HG03457 (cell line): Measurements from ENCODE around the gene ORM2.
"Not testable (repeated sequence)": the region's sequence is repeated elsewhere in the genome, so short reads cannot be mapped to it uniquely, and the experiment has no call there.

Source experiments
- ATAC-seq: cut with Tn5 transposase; IDR thresholded peaks from one replicate; pipeline ENCODE4 v1.9.1; 2021; ENCODE audit warnings: moderate number of reproducible peaks; ENCODE audit not compliant: unreplicated experiment

The ORM2 gene

GRCh38 chr9:114329625-114330022 is at the start of gene ORM2:
TSS of gene ORM2 (plus strand) at chr9:114329869. CDS start at chr9:114329905, 36 bp downstream.
- not testable (repeated sequence) for ATAC-seq

DNA sequence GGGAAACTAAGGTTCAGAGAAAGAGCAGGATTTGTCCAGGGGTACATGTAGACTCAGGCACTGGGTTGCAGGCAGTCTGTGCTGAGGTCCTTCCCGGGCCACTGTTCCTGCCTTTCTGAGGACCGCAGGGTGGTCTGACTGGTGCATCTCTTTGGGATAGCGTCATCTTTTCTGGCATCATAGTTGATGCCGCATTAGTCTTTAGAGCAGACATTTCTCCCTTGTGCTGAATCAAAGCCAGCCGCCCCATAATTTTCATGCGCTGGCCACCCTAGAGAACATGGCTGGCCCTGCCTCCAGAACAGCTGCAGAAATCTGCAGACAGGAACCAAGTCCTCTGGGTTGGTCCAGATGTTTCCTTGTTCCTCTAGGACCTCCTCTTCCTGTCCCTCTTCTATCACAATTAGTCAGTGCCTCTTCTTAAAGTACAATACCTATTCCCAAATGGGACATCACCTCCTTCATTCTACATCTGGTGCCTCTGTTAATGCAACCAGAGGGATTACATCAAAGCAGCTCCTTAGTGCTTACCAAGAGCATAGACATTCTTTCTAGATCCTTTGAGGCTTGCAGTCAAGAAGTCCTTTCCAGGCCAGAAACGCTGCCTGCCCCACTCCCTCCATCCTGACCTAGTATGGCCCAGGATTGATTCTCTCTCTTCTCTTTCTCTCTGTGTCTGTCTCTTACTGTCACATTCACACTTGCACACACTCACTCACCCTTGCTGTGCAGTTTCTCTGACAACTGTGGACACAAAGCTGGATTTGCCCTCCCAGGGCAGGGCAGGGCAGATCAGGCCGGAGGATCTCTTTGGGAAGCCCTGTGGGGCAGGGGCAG is 48.8 kb upstream of the ORM2 start:
- ATAC-seq: no peak

DNA sequence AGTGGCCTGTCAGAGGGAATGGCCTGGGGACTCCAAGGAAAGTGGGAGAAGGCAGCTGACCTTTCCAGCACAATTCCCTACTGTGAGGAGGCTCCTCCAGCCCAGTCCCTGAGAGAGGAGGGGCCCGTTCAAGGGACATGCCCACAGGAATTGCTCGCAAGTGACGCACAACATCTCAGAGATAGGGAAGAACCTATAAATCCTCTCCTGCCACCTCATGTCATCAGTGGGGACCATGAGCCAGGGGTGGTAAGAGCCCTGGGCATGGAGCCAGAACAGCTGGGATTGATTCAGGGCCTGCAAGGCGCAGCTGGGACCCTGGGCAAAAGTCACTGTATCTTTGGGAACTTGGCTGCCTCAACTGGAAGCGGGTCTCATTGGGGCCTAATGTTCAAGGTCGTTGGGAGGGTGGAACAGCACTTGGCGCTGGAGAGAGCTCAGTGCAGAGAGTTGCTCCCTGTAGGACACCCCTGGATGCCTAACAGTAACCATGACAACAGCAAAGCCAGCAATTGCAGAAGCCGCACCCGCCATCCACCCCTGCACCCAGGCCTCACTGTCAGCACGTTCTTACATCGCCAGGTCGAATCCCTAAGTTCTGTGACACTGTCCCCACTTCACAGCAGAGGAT is 48.1 kb upstream of the ORM2 start:
- ATAC-seq: no peak

- no peak for ATAC-seq
Measured at GRCh38 chr9:114282104-114282485, 47.6 kb upstream of the ORM2 start.

DNA sequence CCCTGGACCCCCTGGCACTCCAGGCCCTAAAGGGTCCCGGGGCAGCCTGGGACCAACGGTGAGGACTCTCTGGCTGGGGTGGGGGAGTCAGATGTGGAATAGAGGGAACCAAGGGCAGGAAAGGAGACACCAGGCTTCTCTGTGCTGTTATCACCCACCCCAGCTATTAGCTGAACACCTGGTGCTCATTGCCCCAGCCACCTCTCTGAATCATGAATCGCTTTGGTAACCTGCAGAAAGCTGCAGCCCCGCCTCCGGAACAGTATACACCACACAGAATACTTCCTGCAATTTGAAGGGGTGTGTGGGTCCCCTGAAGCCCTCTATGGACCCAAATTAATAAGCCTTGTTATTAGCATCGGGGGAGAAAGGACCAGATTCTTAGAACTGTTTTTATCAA is 47.2 kb upstream of the ORM2 start:
- no peak for ATAC-seq

GRCh38 chr9:114282926-114283325 is 46.7 kb upstream of the ORM2 start:
- ATAC-seq: no peak

GRCh38 chr9:114283551-114284111 is 46.0 kb upstream of the ORM2 start:
- ATAC-seq: no peak

GRCh38 chr9:114284316-114285060 is 45.2 kb upstream of the ORM2 start:
- no peak for ATAC-seq

DNA sequence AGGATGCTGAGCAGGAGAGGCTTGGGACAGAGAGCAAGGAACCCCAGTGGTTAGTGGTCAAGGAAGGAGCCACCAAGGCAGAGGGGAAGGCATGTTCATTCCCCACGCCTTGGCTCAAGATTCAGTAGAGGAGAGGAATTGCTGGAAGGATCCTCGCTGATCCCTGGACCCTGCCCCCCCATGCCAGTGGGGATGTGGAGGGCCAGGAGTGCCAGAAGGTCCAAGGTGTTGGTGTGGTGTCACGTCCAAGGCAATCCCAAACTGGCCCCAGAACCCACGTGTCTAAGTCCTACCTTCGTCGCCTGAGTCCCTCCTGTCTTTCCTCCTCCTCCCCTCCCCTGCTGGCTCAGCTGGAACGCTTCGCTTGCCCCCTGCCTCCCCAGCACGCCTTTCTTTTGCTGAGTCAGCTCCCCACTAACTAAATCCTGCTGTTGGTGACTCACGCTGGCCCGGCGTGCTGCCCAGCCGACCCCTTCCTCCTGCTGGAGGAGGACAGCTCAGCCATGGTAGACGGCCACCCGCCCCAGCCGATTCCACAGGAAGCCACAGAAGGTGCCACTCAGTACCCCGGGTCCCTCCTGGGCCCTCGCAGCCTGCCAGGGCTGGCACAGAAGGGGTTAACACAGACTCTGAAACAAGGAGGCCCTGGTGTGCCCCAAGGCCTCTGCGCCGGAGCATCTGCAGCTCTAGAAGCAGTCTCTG is 44.4 kb upstream of the ORM2 start:
- no peak for ATAC-seq

DNA sequence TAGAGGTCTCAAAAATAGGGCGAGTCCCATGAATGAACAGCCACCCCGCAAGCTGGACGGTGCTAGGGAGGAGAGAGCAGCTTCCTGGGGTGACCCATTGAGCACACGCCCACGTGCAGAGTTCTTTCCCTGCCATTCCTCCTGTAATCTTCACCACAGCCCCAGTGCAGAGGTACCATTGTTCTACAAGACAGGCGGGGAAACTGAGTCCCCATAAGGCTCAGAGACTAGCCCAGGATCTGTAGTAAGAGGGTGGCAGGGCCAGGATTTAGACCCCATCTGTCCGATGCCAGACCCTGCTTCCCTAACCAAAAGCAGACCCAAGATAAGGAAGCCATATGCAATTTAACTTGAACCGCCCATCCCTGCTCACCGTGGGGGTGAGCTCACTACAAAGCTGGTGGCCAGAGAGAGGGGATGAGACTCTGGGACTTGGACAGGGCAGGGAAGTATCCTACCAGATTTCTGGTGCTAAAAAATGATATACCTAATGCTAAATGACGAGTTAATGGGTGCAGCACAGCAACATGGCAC is 43.5 kb upstream of the ORM2 start:
- ATAC-seq: no peak

DNA sequence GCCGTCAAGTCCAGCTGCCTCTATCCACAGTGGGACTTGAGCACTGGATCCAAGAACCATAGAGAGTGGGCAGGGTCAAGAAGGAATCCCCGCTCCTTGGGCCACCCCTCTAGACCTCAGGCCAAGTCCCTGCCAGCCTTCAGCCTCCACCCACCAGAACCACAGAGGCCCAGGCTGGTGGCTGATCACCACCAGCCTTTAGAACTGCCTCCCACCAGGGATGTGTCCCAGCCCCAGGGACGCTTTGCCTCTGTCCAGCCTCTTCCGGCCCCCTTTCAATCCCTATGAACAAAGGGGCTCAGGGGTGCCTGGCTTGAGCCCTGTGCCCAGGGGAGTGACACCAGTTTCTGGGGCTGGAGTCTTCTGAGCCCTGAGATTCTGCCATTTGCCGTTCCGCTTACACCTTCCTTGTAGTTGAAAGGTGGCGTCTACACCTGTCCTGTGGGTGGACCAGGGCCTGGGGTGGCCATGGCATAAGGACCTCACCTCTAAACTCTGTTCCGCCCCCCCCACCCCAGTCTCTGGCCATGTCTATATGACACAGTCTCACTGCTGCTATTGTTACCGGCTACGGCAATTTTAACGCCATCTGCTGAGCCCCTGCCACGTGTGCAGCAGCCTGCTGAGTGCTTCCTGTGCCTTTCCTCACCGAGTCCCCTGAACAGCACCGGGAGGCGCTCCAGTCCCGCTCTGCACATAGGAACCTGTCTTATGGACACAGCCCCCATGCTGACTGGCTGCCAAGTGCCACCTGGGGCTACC is 42.5 kb upstream of the ORM2 start:
- ATAC-seq: no peak

GRCh38 chr9:114287763-114288192 is 41.9 kb upstream of the ORM2 start:
- no peak for ATAC-seq

DNA sequence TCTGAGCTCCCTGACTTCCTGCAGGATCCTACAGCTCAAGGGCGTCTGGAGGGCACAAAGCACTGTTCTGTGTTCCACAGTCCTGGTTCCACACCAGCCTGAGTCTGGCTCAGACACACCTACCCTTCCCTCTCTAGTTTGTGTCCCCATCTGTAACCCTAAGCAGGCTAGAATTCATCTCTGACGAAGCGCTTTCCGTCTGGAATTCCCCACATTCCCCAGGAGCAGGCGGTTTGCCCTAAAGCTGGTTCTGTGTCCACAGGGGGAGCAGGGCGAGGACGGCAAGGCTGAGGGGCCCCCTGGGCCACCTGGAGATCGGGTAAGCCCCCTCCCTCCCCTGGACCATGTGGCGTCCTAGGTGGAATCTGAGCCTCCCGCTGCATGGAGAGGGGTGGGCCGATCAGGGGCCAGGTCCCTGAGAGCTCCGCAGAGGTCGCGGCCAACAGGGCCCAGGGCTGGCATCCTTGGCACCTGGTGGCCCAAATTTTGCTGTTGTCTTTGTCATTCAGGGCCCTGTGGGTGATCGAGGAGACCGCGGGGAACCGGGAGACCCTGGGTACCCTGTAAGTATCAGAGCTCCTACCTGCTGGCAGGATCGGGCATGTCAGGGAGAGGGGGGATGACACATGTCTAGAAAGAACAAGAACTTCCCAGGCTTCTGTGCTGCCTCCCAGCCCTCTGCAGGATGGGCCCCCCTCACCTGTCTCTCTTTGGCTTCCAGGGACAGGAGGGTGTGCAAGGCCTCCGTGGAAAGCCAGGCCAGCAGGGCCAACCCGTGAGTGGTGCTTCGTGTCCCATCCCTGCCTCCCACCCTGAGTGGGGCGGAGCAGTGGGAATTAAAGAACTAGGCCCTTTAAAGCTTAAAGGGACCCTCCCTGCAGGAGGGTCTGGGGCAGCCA is 41.2 kb upstream of the ORM2 start:
- no peak for ATAC-seq

- no peak for ATAC-seq
Measured at GRCh38 chr9:114289106-114289505, 40.6 kb upstream of the ORM2 start.

DNA sequence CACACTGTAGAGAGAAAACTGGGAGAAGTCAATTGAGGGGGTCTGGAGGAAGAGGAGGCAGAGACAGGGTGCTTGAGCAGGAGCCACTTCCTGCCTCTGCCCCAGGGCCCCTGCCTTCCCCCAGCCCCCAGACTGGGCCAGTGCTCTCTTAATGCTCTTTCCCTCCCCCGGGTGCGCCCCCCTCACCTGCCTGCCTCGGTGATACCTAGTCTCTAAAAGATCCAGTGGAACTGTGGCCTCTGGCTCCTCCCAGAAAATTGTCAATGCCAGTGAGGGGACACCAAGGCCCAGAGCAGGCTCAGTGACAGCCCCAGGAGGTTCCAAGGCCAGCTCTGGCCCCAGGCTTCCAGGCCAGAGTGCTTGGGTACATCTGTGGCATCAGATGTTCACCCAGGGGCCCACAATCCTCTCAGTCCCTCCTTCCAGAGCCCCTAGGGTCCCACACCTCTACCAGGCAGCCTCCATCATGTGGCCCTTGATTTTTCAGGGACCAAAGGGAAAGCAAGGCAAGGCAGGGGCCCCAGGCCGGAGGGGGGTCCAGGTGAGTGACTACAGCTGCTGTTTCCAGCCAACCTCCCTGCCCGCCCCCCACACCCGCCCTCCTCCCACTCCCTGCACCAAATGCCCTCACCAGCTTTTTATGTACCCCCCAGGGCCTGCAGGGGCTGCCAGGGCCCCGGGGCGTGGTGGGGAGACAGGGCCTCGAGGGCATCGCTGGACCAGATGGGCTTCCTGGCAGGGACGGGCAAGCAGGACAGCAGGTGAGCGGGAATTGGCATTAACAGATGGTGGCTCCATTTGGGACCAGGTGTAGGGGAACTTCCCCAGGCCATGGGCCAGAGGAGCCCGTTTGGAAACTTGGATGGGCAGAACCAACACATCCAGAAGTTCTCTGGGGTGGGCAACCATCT is 39.8 kb upstream of the ORM2 start:
- ATAC-seq: no peak

DNA sequence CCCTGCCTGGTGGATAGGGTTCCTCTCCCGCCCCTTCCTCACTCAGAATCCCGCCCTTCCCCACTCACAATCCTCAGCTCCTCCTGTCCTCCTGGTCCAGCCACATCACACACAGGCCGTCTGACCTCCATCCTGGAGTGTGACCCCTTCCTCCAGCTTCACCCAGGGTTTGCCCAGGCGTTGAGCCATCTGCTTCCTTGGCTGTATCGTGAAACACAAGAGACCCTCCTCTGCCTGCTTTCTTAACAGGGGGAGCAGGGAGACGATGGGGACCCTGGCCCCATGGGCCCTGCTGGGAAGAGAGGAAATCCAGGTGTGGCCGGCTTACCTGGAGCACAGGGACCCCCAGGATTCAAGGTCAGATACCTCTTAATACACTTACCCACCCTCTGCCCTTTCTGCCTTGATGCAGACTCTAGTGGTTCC is 39.1 kb upstream of the ORM2 start:
- ATAC-seq: no peak

- ATAC-seq: no peak
Measured at GRCh38 chr9:114291064-114291474, 38.6 kb upstream of the ORM2 start.
